PC-9 (cell line): ENCODE data around the gene PTCD3.

Source experiments
- CTCF ChIP-seq: fragments of 200-600 bp; sonication (generic); conservative IDR thresholded peaks from 2 replicates; pipeline ENCODE4 v1.6.1; 2017; ENCODE audit warnings: mixed run types, antibody characterized with exemption, mild to moderate bottlenecking, moderate library complexity
- EZH2 ChIP-seq: fragments of 200-600 bp; sonication (generic); IDR thresholded peaks from 2 replicates; pipeline ENCODE4 v1.8.0; 2017; ENCODE audit warnings: antibody characterized with exemption, low read depth

DNA sequence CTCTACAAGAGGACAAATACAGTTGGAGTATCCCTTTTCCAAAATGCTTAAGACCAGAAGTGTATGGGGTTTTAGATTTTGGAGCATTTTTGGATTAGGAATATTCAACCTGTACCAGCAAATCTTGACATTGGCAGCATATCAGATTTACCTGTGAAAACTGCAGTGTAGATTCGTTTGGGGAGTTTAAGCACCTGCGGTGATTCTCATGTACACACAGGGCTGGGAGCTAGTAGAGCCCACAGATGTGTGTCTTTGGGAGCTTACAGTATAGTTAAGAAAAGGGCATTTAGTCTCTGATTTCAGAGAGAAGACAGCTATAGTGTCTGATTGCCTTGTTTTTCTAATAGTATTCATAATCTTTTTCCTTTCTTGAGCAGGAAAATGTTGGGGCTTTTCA, 30.1 kb downstream of the PTCD3 start:
- TF ChIP-seq EZH2 (no peak), CTCF (no peak)
